Measurements from ENCODE around the gene SH3PXD2A.
"Not testable (repeated sequence)": the region's sequence is repeated elsewhere in the genome, so short reads cannot be mapped to it uniquely, and the experiment has no call there.

The SH3PXD2A gene

DNA sequence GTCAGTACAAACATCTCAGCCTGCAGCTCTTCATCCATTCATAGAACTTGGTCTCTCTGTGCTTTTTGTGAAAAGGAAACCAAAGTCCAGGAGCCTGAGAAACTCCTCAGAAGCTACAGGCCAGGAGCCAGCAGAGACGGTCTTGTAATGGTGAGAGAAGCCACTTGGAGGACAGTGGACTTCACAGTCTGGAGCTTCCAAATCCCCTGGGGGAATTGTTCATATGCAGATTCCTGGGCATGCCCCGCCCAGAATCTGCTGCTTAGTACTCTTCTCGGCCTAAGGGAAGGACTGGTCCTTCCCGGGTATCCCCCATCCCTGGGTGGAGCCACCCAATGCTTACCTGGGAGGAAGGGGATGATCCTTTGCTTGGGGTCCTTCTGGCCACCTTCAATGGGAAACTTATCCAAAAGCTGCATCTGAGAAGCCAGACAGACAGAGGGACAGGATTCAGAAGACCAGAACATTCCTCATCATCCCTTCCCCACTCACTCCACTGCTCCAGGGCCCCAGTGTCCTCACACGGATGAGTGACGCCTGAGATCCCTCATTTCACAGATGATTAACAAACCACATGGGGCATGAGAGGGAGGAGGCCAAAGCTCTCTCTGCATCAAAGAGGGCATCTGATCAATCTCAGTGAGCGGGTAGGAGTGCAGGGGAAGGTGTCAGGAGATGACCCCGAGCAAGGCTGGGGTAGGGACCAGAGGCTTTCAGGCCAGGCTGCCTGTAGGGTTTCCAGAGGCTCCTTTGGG lies 88.4 kb downstream of the SH3PXD2A start:
- no peak for DNase-seq

DNA sequence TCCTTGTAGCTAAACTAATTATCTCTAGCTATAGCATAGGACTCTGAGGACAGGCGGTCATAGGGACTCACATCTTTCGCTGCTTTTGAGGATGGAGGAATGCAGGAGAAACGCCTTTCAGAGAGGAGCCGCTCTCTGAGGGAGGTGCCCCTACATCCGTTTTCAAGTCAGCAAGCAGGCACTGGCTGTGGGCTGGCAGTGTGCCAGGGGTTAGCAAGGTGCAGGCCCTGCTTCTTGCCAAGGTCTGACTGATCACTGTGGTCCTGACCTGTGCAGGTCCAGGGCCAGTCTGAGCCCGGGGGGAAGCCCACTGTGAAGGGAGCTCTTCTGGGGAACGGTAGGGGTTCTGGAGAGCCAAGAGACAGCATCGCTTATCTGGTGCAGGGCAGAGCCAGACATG lies 89.4 kb downstream of the SH3PXD2A start:
- no peak for DNase-seq

GRCh38 chr10:103765168-103765567 lies 90.2 kb downstream of the SH3PXD2A start:
- no peak for DNase-seq

GRCh38 chr10:103764296-103765088 lies 90.9 kb downstream of the SH3PXD2A start:
- DNase-seq, result no peak

GRCh38 chr10:103763374-103764202 lies 91.8 kb downstream of the SH3PXD2A start:
- DNase-seq, result peak in 3 of 14 donors; percentile 14 to 28 (median 16)

DNA sequence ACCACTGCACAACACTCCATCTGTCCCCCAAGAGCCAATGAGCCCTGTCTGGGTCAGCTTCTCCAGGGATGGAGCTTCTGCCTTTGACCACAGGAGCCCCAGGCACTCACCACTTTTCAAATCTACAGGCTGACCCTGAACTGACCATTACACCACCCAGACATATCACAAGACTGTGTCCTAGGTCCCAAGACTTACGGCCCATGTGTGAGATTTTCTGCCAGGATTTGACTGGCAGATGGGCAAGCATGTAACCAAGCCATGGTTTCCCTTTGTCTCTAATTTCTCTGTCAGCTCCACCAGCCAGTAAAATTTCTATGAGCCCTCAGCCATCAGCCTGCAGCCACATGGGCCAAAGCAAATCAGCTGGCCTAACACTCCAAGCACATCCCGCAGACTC lies 92.5 kb downstream of the SH3PXD2A start:
- DNase-seq, result peak in 1 of 14 donors; percentile 22

- no peak for DNase-seq
These were observed 93.2 kb downstream of the SH3PXD2A start for GRCh38 chr10:103762162-103762561.

- no peak for DNase-seq
These were observed 94.1 kb downstream of the SH3PXD2A start for GRCh38 chr10:103761075-103761920.

DNA sequence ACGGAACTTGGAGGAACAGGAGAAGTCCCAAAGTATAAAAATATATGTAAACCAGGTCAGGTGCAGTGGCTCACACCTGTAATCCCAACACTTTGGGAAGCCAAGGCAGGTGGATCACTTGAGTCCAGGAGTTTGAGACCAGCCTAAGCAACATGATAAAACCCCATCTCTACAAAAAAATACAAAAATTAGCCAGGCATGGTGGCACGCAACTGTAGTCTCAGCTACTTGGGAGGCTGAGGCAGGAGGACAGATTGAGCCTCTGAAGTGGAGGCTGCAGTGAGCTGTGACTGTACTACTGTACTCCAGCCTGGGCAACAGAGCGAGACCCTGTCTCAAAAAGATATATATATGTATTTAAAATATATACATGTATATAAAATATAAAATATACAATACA lies 95.1 kb downstream of the SH3PXD2A start:
- DNase-seq, result not testable (repeated sequence)

DNA sequence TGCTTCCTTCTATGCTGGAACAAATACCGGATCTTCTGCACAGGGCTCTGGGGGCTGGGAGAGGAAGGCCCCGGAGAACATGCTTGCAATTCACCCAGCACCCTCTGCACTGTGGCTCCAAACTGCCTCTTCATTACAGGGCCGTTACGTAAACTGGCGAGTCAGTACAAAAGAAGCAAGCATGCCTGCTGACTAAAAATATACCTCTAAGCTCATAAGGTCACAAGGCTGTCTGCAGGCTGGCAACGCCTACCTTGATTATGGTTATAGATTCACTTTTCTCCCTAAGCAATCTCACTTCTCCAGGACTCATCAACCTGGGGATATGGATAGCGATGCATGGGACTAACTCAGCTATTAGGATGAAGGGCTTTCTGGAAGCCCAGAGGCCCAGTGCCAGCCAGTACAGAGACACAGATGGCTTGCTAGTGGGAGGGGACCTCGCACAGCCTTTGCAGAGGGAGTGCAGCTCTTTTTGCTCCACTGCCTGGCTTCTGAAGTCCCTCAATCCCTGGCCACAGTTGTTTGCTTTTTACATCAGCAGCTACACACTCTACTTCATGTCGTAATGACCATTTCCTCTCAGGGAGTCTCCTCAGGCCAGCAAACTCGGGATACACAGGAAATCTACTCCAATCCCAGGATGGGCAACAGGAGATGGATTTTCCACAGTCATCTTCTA lies 96.1 kb downstream of the SH3PXD2A start:
- DNase-seq, result peak in 11 of 14 donors; percentile 31 to 97 (median 60)

DNA sequence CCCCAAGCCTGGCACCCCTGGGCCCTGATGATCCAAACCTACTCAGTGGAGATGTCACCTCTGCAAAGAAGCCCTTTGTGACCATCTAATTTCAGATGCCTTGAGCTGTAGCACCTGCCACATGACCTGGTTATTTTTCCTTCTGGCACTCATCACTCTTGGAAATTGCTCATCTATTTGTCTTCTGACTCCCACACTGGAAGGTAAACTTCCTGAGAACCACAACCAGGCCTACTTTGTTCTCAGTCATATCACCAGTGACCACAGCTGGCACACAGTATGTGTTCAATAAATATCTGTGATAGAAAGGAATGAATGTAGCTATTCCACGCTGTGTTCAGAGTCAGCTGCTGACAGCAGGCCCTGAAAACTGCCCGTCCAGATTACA lies 97.1 kb downstream of the SH3PXD2A start:
- peak in 1 of 14 donors; percentile 57 for DNase-seq

DNA sequence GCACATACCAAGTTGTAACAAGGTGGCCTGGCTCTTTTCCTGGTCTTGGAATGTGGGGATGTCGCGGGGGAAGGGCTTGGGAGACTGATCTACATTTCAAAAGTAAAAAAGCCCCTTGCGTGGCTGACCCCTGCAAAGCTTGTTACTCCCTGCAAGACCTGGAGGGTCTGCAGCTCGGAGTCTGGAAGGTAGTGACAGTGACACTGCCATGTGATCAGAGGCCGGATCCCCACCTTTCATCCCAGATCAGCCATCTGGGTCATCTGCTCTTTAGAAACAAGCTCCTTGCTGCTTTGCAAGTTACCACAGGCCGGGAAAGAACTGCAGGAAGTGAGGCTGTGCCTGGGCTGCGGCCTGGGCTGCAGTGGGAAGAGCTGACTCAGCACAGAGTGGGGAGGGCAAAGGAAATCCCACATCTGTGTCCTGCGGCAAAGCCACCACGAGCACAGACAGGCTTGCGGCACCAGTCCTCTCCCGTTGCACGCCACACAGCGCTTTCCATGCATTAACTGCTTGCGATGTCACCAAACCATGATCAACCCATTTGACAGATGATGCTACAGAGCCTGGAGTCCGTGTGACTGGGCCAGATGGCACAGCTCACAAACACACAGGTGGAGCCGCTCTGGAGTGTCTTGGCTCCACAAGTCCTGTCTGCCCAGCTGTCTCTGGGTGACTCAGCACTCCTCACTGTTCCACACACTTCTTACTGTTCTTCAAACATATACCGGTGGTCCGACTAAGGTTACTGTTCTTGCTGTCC lies 97.7 kb downstream of the SH3PXD2A start:
- peak in 6 of 14 donors; percentile 9 to 57 (median 14) for DNase-seq

DNA sequence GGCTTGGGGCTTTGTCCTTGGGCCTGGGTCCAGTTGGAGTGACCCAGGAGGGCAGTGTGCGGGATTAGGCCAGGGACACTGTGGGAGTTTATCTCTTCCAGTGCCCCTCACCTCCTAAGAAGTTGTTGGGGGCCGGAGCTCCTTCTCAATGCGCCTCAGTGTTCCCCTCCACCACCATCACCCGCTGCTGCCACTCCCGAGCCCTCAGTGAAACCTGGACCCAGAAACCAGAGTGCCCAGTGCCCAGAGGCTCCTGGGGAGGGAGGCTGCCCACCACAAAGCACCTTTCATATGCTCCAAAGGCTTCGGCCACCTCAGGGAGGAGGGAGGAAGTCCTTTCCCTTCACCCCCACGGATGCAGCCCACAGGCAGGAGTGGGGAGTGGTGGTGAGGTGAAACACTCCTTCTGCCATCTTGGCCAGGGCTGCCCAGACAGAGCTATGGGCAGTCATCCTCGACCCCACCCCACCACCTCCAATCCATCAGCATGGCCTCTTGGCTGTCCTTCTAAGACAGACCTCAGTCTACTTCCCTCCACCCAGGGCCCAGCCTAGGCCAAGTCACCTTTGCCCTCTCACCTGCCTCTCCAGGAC lies 99.0 kb downstream of the SH3PXD2A start:
- no peak for DNase-seq

- no peak for DNase-seq
These were observed 102.6 kb downstream of the SH3PXD2A start for GRCh38 chr10:103752680-103753248.

- DNase-seq, result no peak
These were observed 103.6 kb downstream of the SH3PXD2A start for GRCh38 chr10:103751667-103752290.

- peak in 1 of 14 donors; percentile 80 for DNase-seq
These were observed 104.5 kb downstream of the SH3PXD2A start for GRCh38 chr10:103750836-103751235.

GRCh38 chr10:103749779-103750178 lies 105.6 kb downstream of the SH3PXD2A start:
- no peak for DNase-seq

- no peak for DNase-seq
These were observed 107.4 kb downstream of the SH3PXD2A start for GRCh38 chr10:103748020-103748419.

- DNase-seq, result no peak
These were observed 108.0 kb downstream of the SH3PXD2A start for GRCh38 chr10:103747193-103747865.
